GM12892 (cell line): Measurements from ENCODE around the gene ANKHD1.

Experiments used
- POLR2A ChIP-seq: IDR thresholded peaks from 2 replicates; pipeline ENCODE4 v1.6.1; 2011; ENCODE audit warnings: low read depth, low read length, control low read depth
- POLR2AphosphoS5 ChIP-seq: IDR thresholded peaks from 2 replicates; pipeline ENCODE4 v1.6.1; 2011; ENCODE audit warnings: low read depth, low read length, control low read depth

DNA sequence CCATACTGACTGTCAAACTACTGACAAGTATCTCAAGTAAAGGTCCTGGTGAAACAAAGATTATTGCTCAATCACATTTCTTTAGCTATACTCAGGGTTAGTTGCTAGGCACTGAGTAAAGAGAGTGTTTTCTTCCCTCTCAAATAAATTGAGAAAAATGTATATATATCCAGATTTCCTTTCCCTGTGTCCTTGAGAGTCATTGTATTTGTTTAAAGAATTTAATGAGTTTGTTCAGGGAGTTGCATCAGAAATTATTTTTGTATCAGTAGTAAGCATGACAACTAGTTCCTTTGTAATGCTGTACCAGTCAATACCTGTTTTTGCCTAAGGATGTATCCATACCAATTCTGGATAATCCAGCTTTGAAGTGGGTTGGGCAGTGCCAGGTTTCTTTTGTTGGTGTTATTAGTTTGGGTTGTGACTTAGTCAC, 3.2 kb upstream of the ANKHD1 start:
- TF ChIP-seq POLR2A: no peak
- no peak for TF ChIP-seq POLR2AphosphoS5
